H9 (cell line): ENCODE results near the gene AMZ2. TPM values are rescaled to one million over a fixed set of nuclear protein-coding genes. Genes with fewer than 3 reads are reported as not detected.
A peak's percentile ranks its signal among the peaks of the same experiment; 100 is the strongest.
"Not testable (repeated sequence)": the region's sequence is repeated elsewhere in the genome, so short reads cannot be mapped to it uniquely, and the experiment has no call there.

ENCODE experiments used
- DNase-seq: peaks from one replicate; pipeline ENCODE4 v3.0.0-alpha.2; 2017
- H2AFZ ChIP-seq: one replicate; pipeline ENCODE4 v1.6.1; 2013; ENCODE audit warnings: mild to moderate bottlenecking, low read length, control low read depth, moderate library complexity
- H2AK5ac ChIP-seq: 2 replicates; pipeline ENCODE4 v1.6.1; 2013; ENCODE audit warnings: low read length, control low read depth, mixed read lengths; ENCODE audit not compliant: insufficient read length
- H2BK120ac ChIP-seq: one replicate; pipeline ENCODE4 v1.6.1; 2013; ENCODE audit warnings: low read depth, mild to moderate bottlenecking, low read length, control low read depth, inconsistent platforms; ENCODE audit not compliant: poor library complexity, severe bottlenecking
- H2BK12ac ChIP-seq: 2 replicates; pipeline ENCODE4 v1.6.1; 2013; ENCODE audit warnings: low read length, control low read depth, mixed read lengths, low read depth; ENCODE audit not compliant: insufficient read length
- H2BK15ac ChIP-seq: 2 replicates; pipeline ENCODE4 v1.6.1; 2013; ENCODE audit warnings: low read depth, low read length, control low read depth
- H2BK20ac ChIP-seq: one replicate; pipeline ENCODE4 v1.6.1; 2013; ENCODE audit warnings: low read depth, mild to moderate bottlenecking, low read length, control low read depth, inconsistent platforms; ENCODE audit not compliant: poor library complexity, severe bottlenecking
- H2BK5ac ChIP-seq: 2 replicates; pipeline ENCODE4 v1.6.1; 2013; ENCODE audit warnings: low read length, control low read depth, mixed read lengths; ENCODE audit not compliant: insufficient read length
- H3K14ac ChIP-seq: 2 replicates; pipeline ENCODE4 v1.6.1; 2013; ENCODE audit warnings: low read length, control low read depth; ENCODE audit not compliant: insufficient read depth
- H3K18ac ChIP-seq: 2 replicates; pipeline ENCODE4 v1.6.1; 2013; ENCODE audit warnings: low read depth, mild to moderate bottlenecking, mixed read lengths, low read length, control low read depth; ENCODE audit not compliant: insufficient read length
- H3K23ac ChIP-seq: 2 replicates; pipeline ENCODE4 v1.6.1; 2013; ENCODE audit warnings: low read length, control low read depth, mixed read lengths, low read depth; ENCODE audit not compliant: insufficient read length
- H3K23me2 ChIP-seq: 2 replicates; pipeline ENCODE4 v1.6.1; 2013; ENCODE audit warnings: low read depth, mild to moderate bottlenecking, mixed read lengths, low read length, control low read depth; ENCODE audit not compliant: insufficient read length, poor library complexity, severe bottlenecking
- H3K27ac ChIP-seq: 2 replicates; pipeline ENCODE4 v1.5.1; 2013; ENCODE audit warnings: low read length, control low read depth, mixed read lengths, low read depth; ENCODE audit not compliant: insufficient read length
- H3K27me3 ChIP-seq: 2 replicates; pipeline ENCODE4 v1.6.1; 2013; ENCODE audit warnings: low read length, control low read depth, inconsistent platforms; ENCODE audit not compliant: insufficient read depth
- H3K4ac ChIP-seq: 2 replicates; pipeline ENCODE4 v1.6.1; 2013; ENCODE audit warnings: low read depth, mild to moderate bottlenecking, control low read depth, inconsistent platforms, low read length, moderate library complexity
- H3K4me1 ChIP-seq: 2 replicates; pipeline ENCODE4 v1.6.1; 2013; ENCODE audit warnings: low read length, control low read depth, inconsistent platforms; ENCODE audit not compliant: insufficient read depth
- H3K4me2 ChIP-seq: 2 replicates; pipeline ENCODE4 v1.6.1; 2013; ENCODE audit warnings: low read length, control low read depth, mixed read lengths; ENCODE audit not compliant: insufficient read length, insufficient read depth
- H3K56ac ChIP-seq: 2 replicates; pipeline ENCODE4 v1.6.1; 2013; ENCODE audit warnings: low read depth, mild to moderate bottlenecking, mixed read lengths, low read length, control low read depth; ENCODE audit not compliant: insufficient read length
- H3K79me1 ChIP-seq: 2 replicates; pipeline ENCODE4 v1.6.1; 2013; ENCODE audit warnings: low read depth, mild to moderate bottlenecking, moderate library complexity, low read length, control low read depth, inconsistent platforms; ENCODE audit not compliant: insufficient read depth, poor library complexity, severe bottlenecking
- H3K79me2 ChIP-seq: 2 replicates; pipeline ENCODE4 v1.6.1; 2013; ENCODE audit warnings: low read length, control low read depth, inconsistent platforms; ENCODE audit not compliant: insufficient read depth
- H3K9ac ChIP-seq: 2 replicates; pipeline ENCODE4 v1.6.1; 2013; ENCODE audit warnings: low read length, control low read depth, mixed read lengths; ENCODE audit not compliant: insufficient read length; ENCODE audit errors: extremely low read depth
- H3K9me3 ChIP-seq: one replicate; pipeline ENCODE4 v1.6.1; 2013; ENCODE audit warnings: low read depth, low read length, inconsistent platforms; ENCODE audit not compliant: control insufficient read depth
- H3T11ph ChIP-seq: one replicate; pipeline ENCODE4 v1.6.1; 2013; ENCODE audit warnings: mild to moderate bottlenecking, low read length, control low read depth, inconsistent platforms
- H4K20me1 ChIP-seq: one replicate; pipeline ENCODE4 v1.6.1; 2013; ENCODE audit not compliant: control insufficient read depth, insufficient read length, insufficient read depth
- H4K5ac ChIP-seq: 2 replicates; pipeline ENCODE4 v1.6.1; 2013; ENCODE audit warnings: low read depth, mild to moderate bottlenecking, mixed read lengths, low read length, control low read depth; ENCODE audit not compliant: insufficient read length
- H4K8ac ChIP-seq: replicated peaks from 2 replicates; pipeline ENCODE4 v1.6.1; 2013; ENCODE audit warnings: low read length, control low read depth, mixed read lengths, low read depth; ENCODE audit not compliant: insufficient read length
- H4K91ac ChIP-seq: 2 replicates; pipeline ENCODE4 v1.6.1; 2013; ENCODE audit warnings: low read depth, mild to moderate bottlenecking, moderate library complexity, mixed read lengths, low read length, control low read depth; ENCODE audit not compliant: insufficient read length
- H3K27ac Mint-ChIP-seq, 3 experiments: 2 replicates in 2 of 3; 3 replicates in 1 of 3; pipeline ENCODE4 v1.8.0; 2020 to 2021; ENCODE audit warnings: mixed read lengths in 3 of 3, mild to moderate bottlenecking in 1 of 3, moderate library complexity in 1 of 3
- H3K27me3 Mint-ChIP-seq: 2 replicates; pipeline ENCODE4 v1.8.0; 2021; ENCODE audit warnings: low read depth, mild to moderate bottlenecking, moderate library complexity, mixed read lengths
- H3K36me3 Mint-ChIP-seq, 3 experiments: 2 replicates in 2 of 3; 3 replicates in 1 of 3; pipeline ENCODE4 v1.8.0; 2020 to 2021; ENCODE audit warnings: low read depth in 3 of 3, mixed read lengths in 3 of 3; ENCODE audit not compliant: insufficient read depth in 1 of 3
- H3K4me1 Mint-ChIP-seq, 2 experiments: 2 replicates each; pipeline ENCODE4 v1.8.0; 2020; ENCODE audit warnings: mixed read lengths in 2 of 2
- H3K4me3 Mint-ChIP-seq, 2 experiments: 2 replicates in 1 of 2; 3 replicates in 1 of 2; pipeline ENCODE4 v1.8.0; 2020 to 2021; ENCODE audit warnings: mild to moderate bottlenecking in 2 of 2, mixed read lengths in 2 of 2, moderate library complexity in 1 of 2
- H3K9me3 Mint-ChIP-seq, 2 experiments: 2 replicates in 1 of 2; 3 replicates in 1 of 2; pipeline ENCODE4 v1.8.0; 2020; ENCODE audit warnings: mild to moderate bottlenecking in 2 of 2, mixed read lengths in 2 of 2, moderate library complexity in 1 of 2
- CTCF ChIP-seq: fragments of 200-600 bp; sonication (generic); conservative IDR thresholded peaks from 3 replicates; pipeline ENCODE4 v1.8.0; 2021; ENCODE audit warnings: antibody characterized with exemption, mild to moderate bottlenecking
- WGBS: extraction: QIAGEN DNeasy Blood & Tissue Kit; methylation state at CpG from one replicate; pipeline ENCODE4 v1.1.7; 2013; ENCODE audit warnings: missing lambda C conversion rate, low lambda C conversion rate, mixed read lengths; ENCODE audit not compliant: insufficient read length; ENCODE audit errors: extremely low coverage; 5-methylcytosine and 5-hydroxymethylcytosine counted together
- total RNA-seq: library from RNA; stranded (reverse); gene quantifications from 2 replicates; pipeline ENCODE4 v1.2.1, GENCODE V29; 2021

AMZ2 gene
- total RNA-seq, 1 experiment from 2014 or later, result 82.6 TPM

- Histone ChIP-seq H3K9ac (no peak overlapping the region), H3K56ac (no peak overlapping the region), H2BK20ac (no peak overlapping the region), H2BK15ac (no peak overlapping the region), H4K8ac (no peak overlapping the region), H3K14ac (no peak overlapping the region), H4K5ac (no peak overlapping the region), H3K23me2 (no peaks in the 10 kb centered on the region), H3K4me2 (no peak overlapping the region), H3K4ac (no peak overlapping the region), H4K91ac (no peak overlapping the region), H3K27ac (no peak overlapping the region), H4K20me1 (no peaks in the 10 kb centered on the region), H3K9me3 (no peaks in the 10 kb centered on the region), H2BK120ac (no peak overlapping the region), H3K4me1 (no peaks in the 10 kb centered on the region), H3K18ac (no peak overlapping the region), H3K79me1 (no peaks in the 10 kb centered on the region), H2AK5ac (no peak overlapping the region), H2AFZ (no peak overlapping the region), H3T11ph (no peak overlapping the region), H2BK12ac (no peak overlapping the region), H3K23ac (no peak overlapping the region), H2BK5ac (no peak overlapping the region), H3K79me2 (no peaks in the 10 kb centered on the region), H3K27me3 (no peaks in the 10 kb centered on the region)
- Mint-ChIP-seq H3K4me3 (no peak overlapping the region), H3K9me3 (no peaks in the 10 kb centered on the region), H3K27ac (peak overlapping the region in 1 of 3 experiments; percentile 52; a peak in 1 of 7 replicates), H3K4me1 (peaks cover 13 to 19% of the 10 kb centered on the region in 2 experiments), H3K36me3 (peaks cover 10 to 32% (median 25%) of the 10 kb centered on the region in 3 experiments; a peak in 6 of 7 replicates), H3K27me3 (peaks cover 1% of the 10 kb centered on the region; the same call in 1 of the 2 replicates)
- no peak for DNase-seq
- no peak for TF ChIP-seq CTCF
These were observed 10.1 kb downstream of the AMZ2 start for GRCh38 chr17:68257934-68258333.

GRCh38 chr17:68258890-68259647 lies 11.2 kb downstream of the AMZ2 start:
- DNase-seq, result peak; percentile 69
- H3K27me3 ChIP-seq, H3K56ac ChIP-seq, H3K4me2 ChIP-seq, H2AK5ac ChIP-seq, H3K23ac ChIP-seq, H3K4me1 ChIP-seq, H3K27ac ChIP-seq, H4K5ac ChIP-seq, H3K79me1 ChIP-seq, H2BK15ac ChIP-seq, H4K91ac ChIP-seq, H3K79me2 ChIP-seq, H2BK120ac ChIP-seq, H3K23me2 ChIP-seq, H3K27me3 Mint-ChIP-seq, H3K9me3 Mint-ChIP-seq, H3T11ph ChIP-seq, H3K14ac ChIP-seq, H4K20me1 ChIP-seq, H4K8ac ChIP-seq, H3K18ac ChIP-seq, H3K4ac ChIP-seq, H2BK12ac ChIP-seq, H3K9ac ChIP-seq, H2BK5ac ChIP-seq, H3K9me3 ChIP-seq, H2BK20ac ChIP-seq: not testable (repeated sequence)
- H3K36me3 Mint-ChIP-seq, result peaks cover 8 to 26% (median 20%) of the 10 kb centered on the region in 3 experiments; a peak in 6 of 7 replicates
- no CpG with 5 or more reads among the region's 44 CpGs for WGBS
- H3K27ac Mint-ChIP-seq, result peak overlapping the region in 1 of 3 experiments; percentile 74; a peak in 1 of 7 replicates
- peak overlapping the region; percentile 57 to 69 for H3K4me3 Mint-ChIP-seq
- peaks cover 13 to 19% of the 10 kb centered on the region in 2 experiments for H3K4me1 Mint-ChIP-seq
- H2AFZ ChIP-seq, result peak overlapping the region; percentile 11
